ENCODE measurements around the gene CEBPB.

Gene CEBPB

DNA sequence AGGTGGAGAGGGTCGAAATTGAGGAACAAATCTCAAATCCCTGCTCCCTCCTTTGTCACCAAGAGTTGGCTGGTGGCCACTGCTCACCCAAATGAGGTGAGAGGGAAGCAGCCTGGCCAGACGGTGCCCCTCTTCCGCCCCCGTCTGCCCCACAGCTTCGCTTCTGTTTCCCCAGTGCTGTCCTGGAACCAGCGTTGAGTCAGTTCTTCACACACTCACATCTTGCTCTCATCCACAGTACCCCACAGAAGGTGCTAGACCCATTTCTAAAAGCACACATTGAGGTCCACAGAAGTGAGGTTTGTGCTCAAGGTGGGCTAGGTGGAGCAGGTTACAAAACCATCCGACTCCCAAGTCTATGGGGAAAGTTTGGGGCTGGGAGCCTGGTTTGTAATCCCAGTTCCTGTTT, 3.8 kb downstream of the CEBPB start:
- Mint-ChIP-seq H3K4me1 (peaks cover 14% of the 10 kb centered on the region), H3K27me3 (ENCODE audit: low read depth) (peaks cover 10% of the 10 kb centered on the region), H3K27ac (no peak overlapping the region), H3K36me3 (ENCODE audit: low read depth) (no peaks in the 10 kb centered on the region), H3K4me3 (peak overlapping the region in 2 of 3 experiments; percentile 47 to 70), H3K9me3 (no peaks in the 10 kb centered on the region)
- TF ChIP-seq, protein P1, sequence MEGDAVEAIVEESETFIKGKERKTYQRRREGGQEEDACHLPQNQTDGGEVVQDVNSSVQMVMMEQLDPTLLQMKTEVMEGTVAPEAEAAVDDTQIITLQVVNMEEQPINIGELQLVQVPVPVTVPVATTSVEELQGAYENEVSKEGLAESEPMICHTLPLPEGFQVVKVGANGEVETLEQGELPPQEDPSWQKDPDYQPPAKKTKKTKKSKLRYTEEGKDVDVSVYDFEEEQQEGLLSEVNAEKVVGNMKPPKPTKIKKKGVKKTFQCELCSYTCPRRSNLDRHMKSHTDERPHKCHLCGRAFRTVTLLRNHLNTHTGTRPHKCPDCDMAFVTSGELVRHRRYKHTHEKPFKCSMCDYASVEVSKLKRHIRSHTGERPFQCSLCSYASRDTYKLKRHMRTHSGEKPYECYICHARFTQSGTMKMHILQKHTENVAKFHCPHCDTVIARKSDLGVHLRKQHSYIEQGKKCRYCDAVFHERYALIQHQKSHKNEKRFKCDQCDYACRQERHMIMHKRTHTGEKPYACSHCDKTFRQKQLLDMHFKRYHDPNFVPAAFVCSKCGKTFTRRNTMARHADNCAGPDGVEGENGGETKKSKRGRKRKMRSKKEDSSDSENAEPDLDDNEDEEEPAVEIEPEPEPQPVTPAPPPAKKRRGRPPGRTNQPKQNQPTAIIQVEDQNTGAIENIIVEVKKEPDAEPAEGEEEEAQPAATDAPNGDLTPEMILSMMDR (IDR thresholded peaks at IDR 0.05; ENCODE audit: unreplicated experiment in 3 of 3): no peak

DNA sequence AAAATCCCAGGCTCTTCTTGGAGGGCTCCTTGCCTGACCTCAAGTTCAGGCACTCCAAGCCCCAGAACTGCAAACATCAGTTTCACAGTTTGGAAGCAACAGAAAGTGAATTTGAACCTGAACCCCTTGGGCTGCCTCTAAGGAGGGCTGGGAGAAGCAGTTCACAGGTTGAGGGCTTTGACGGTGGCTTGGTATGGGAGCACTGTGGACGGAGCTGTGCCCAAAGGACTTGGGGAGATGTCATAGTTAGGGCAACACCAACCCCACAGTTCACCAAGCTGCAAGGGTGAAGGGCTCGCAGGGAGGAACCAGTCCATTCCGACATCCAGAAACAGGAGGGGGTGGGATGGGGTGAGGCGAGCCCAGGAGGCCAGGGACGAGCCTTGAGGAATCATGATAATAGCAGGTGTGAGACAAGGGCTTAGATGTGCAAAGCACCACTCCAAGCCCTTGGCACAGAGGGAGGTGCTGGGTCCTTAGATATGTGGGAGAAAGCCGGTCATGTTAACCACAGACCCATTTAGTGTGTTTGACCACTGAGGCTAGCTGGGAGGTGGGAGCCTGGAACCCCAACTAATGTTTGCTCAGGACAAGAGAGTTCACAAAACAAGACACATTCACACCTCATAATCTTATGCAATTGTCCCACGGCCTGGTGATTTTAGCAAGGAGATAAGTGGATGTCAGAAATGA, 4.3 kb downstream of the CEBPB start:
- Mint-ChIP-seq H3K4me3 (peak overlapping the region in 2 of 3 experiments; percentile 47 to 70), H3K36me3 (ENCODE audit: low read depth) (no peaks in the 10 kb centered on the region), H3K27ac (no peak overlapping the region), H3K27me3 (ENCODE audit: low read depth) (peaks cover 11% of the 10 kb centered on the region), H3K9me3 (peaks cover 1% of the 10 kb centered on the region), H3K4me1 (peaks cover 14% of the 10 kb centered on the region)
- TF ChIP-seq, protein P1 (IDR thresholded peaks at IDR 0.05; ENCODE audit: unreplicated experiment in 3 of 3): no peak

DNA sequence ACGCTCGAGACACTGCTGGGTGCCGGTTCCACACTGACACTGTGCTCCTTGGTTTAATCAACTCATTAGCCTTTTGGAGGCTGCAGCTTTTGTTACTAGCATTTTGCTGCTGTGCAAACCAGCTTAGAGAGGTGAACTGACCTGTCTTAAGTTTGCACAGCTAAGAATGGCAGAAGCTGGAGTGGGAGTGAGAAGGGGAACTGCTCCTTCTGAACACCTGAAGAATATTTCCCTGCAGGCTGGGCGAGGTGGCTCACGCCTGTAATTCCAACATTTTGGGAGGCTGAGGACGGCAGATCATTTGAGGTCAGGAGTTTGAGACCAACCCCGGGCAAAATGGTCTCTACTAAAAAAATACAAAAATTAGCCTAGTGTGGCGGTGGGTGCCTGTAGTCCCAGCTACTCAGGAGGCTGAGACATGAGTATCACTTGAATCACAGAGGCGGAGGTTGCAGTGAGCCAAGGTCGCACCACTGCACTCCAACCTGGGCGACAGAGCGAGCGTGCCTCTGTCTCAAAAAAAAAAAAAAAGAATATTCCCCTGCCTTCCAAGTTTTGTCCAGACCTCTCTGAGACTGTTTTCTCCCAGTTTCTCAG, 5.0 kb downstream of the CEBPB start:
- H3K27ac Mint-ChIP-seq: no peak overlapping the region
- H3K36me3 Mint-ChIP-seq (ENCODE audit: low read depth): no peaks in the 10 kb centered on the region
- TF ChIP-seq, protein P1 (IDR thresholded peaks at IDR 0.05; ENCODE audit: unreplicated experiment in 3 of 3): no peak
- peaks cover 14% of the 10 kb centered on the region for H3K4me1 Mint-ChIP-seq
- peaks cover 2% of the 10 kb centered on the region for H3K9me3 Mint-ChIP-seq
- H3K27me3 Mint-ChIP-seq (ENCODE audit: low read depth): peaks cover 11% of the 10 kb centered on the region
- H3K4me3 Mint-ChIP-seq: peak overlapping the region in 1 of 3 experiments; percentile 41

DNA sequence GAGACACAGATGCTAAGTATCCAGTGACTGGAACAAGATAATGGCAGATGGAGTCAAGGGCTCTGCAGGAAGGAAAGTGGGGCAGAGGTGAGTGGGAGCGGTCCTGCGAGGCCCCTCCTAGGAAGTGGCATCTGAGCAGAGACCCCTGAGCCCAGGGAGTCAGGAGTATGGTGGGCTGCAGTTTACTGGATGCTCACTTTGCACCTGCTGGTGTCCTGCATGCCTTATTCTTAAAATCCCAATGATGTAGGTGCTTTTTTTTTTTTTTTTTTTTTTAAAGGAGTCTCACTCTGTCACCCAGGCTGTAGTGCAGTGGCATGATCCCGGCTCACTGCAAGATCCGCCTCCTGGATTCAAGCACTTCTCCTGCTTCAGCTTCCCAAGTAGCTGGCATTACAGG, 5.6 kb downstream of the CEBPB start:
- Mint-ChIP-seq H3K27ac (no peak overlapping the region), H3K4me1 (peaks cover 14% of the 10 kb centered on the region), H3K27me3 (ENCODE audit: low read depth) (peaks cover 11% of the 10 kb centered on the region), H3K36me3 (ENCODE audit: low read depth) (no peaks in the 10 kb centered on the region), H3K9me3 (peaks cover 2% of the 10 kb centered on the region), H3K4me3 (no peak overlapping the region)
- TF ChIP-seq, protein P1 (IDR thresholded peaks at IDR 0.05; ENCODE audit: unreplicated experiment in 3 of 3): no peak

DNA sequence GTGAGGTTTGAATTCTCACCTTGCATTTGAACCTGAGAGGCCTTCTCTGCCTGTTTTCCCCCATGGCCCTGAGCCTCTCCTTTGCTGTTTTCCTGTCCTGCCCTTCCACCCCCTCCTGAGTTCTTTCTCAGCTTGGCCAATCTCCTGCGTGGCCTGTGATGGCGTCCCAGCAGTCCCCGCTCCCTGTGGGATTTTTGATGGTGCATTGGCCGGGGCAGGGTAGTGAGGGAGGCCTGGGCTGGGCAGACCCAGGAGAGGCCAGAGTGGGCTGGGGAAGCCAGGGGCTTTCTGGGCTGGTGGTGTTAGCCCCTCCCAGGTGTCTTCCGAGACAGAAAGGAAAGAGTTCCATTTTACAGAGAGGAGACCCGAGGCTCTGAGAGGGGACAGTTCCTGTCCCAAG, 6.3 kb downstream of the CEBPB start:
- H3K27me3 Mint-ChIP-seq (ENCODE audit: low read depth): peaks cover 11% of the 10 kb centered on the region
- peaks cover 14% of the 10 kb centered on the region for H3K4me1 Mint-ChIP-seq
- no peaks in the 10 kb centered on the region for H3K36me3 Mint-ChIP-seq (ENCODE audit: low read depth)
- H3K27ac Mint-ChIP-seq: no peak overlapping the region
- peaks cover 2% of the 10 kb centered on the region for H3K9me3 Mint-ChIP-seq
- TF ChIP-seq, protein P1 (IDR thresholded peaks at IDR 0.05; ENCODE audit: unreplicated experiment in 3 of 3): no peak
- H3K4me3 Mint-ChIP-seq: no peak overlapping the region

Data from nephron (organoid).